Esophagus squamous epithelium (tissue), 4 donors: ENCODE measurements around the gene HS6ST2.

Experiments
- POLR2A ChIP-seq, 4 donors: fragments of 450-650 bp; IDR thresholded peaks; one replicate each; pipeline ENCODE4 v1.6.1; 2017; ENCODE audit warnings: antibody characterized with exemption in 4 of 4, mild to moderate bottlenecking in 4 of 4, moderate library complexity in 3 of 4
- TF ChIP-seq, protein P1 (sequence below), 6 experiments: fragments of 450-650 bp in 4 of 6; fragments of 200-600 bp in 2 of 6; sonication (generic) in 2 of 6; IDR thresholded peaks; one replicate each; pipeline ENCODE4 v1.5.1; 2016 to 2019; ENCODE audit warnings: antibody characterized with exemption in 6 of 6, mild to moderate bottlenecking in 4 of 6, moderate library complexity in 4 of 6

DNA sequence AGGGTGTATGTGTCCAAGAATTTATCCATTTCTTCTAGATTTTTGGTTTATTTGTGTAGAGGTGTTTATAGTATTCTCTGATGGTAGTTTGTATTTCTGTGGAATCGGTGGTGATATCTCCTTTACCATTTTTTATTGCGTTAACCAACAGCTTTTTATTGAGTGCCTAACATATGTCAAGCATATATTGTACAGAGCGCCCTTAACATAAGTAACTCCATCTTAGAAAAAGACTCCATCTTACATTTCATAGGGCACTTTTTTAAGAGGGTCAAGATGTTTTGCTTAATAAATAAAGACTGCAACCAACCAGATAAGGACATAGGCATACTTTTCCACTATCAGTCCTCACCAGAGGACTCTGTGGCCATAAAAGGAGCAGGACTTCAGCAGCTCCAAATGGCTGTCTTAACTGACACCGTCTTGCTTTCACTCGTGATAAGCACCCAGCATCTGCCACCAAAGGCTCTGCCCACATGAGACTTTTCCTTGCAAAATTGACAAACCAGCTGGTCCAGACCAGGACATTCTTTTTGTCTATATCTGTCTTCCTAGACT, 75.0 kb downstream of the HS6ST2 start:
- TF ChIP-seq, protein P1, sequence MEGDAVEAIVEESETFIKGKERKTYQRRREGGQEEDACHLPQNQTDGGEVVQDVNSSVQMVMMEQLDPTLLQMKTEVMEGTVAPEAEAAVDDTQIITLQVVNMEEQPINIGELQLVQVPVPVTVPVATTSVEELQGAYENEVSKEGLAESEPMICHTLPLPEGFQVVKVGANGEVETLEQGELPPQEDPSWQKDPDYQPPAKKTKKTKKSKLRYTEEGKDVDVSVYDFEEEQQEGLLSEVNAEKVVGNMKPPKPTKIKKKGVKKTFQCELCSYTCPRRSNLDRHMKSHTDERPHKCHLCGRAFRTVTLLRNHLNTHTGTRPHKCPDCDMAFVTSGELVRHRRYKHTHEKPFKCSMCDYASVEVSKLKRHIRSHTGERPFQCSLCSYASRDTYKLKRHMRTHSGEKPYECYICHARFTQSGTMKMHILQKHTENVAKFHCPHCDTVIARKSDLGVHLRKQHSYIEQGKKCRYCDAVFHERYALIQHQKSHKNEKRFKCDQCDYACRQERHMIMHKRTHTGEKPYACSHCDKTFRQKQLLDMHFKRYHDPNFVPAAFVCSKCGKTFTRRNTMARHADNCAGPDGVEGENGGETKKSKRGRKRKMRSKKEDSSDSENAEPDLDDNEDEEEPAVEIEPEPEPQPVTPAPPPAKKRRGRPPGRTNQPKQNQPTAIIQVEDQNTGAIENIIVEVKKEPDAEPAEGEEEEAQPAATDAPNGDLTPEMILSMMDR (IDR thresholded peaks at IDR 0.05) = no peak
- TF ChIP-seq POLR2A (IDR thresholded peaks at IDR 0.05) = no peak
